Stimulated activated CD4-positive, alpha-beta T cell treated with anti-CD3 and anti-CD28 coated beads, TNF-alpha, amount 100 ng/mL, for 1 hour (primary cell): ENCODE measurements around the gene TGFB1I1.
"Not testable (repeated sequence)": the region's sequence is repeated elsewhere in the genome, so short reads cannot be mapped to it uniquely, and the experiment has no call there.

Source experiments
- DNase-seq, 3 donors: peaks; one replicate each; pipeline ENCODE4 v3.0.0-alpha.2; 2020; ENCODE audit warnings: low read depth in 3 of 3, low spot score in 1 of 3

The TGFB1I1 gene

GRCh38 chr16:31467858-31468257, 4.1 kb upstream of the TGFB1I1 start:
- DNase-seq = no peak

GRCh38 chr16:31470615-31471014, 1.3 kb upstream of the TGFB1I1 start:
- no peak for DNase-seq

- DNase-seq = no peak
These were observed 594 bp upstream of the TGFB1I1 start for GRCh38 chr16:31471241-31471874.

- no peak for DNase-seq
These were observed 804 bp downstream of the TGFB1I1 start for GRCh38 chr16:31472709-31473203.

GRCh38 chr16:31473264-31473984, 1.5 kb downstream of the TGFB1I1 start:
- no peak for DNase-seq

GRCh38 chr16:31474173-31474714, 2.3 kb downstream of the TGFB1I1 start:
- no peak for DNase-seq

GRCh38 chr16:31474773-31475738, 3.1 kb downstream of the TGFB1I1 start:
- DNase-seq = no peak

GRCh38 chr16:31475946-31476302, 4.0 kb downstream of the TGFB1I1 start:
- no peak for DNase-seq

GRCh38 chr16:31476303-31477219, 4.6 kb downstream of the TGFB1I1 start:
- DNase-seq = peak; percentile 79 to 85 (median 82)

- DNase-seq = no peak
These were observed 5.6 kb downstream of the TGFB1I1 start for GRCh38 chr16:31477220-31478216.

- DNase-seq = no peak
These were observed 7.0 kb downstream of the TGFB1I1 start for GRCh38 chr16:31478956-31479355.

GRCh38 chr16:31479751-31480150, 7.8 kb downstream of the TGFB1I1 start:
- no peak for DNase-seq

- no peak for DNase-seq
These were observed 9.0 kb downstream of the TGFB1I1 start for GRCh38 chr16:31480851-31481536.

GRCh38 chr16:31483081-31483480, 11.1 kb downstream of the TGFB1I1 start, which contains the start of gene SLC5A2:
Gene SLC5A2, plus strand, starts transcription at chr16:31483123. Its CDS starts 14 bp downstream, at chr16:31483137.
- no peak for DNase-seq

- not testable (repeated sequence) for DNase-seq
These were observed 12.1 kb downstream of the TGFB1I1 start for GRCh38 chr16:31484048-31484447.

- no peak for DNase-seq
These were observed 12.7 kb downstream of the TGFB1I1 start for GRCh38 chr16:31484491-31485171.

GRCh38 chr16:31485571-31485970, 13.6 kb downstream of the TGFB1I1 start:
- no peak for DNase-seq

GRCh38 chr16:31486045-31486444, 14.1 kb downstream of the TGFB1I1 start:
- DNase-seq = no peak
